ENCODE measurements around the gene NOSTRIN.
"Not testable (repeated sequence)": the region's sequence is repeated elsewhere in the genome, so short reads cannot be mapped to it uniquely, and the experiment has no call there.

The NOSTRIN gene

DNA sequence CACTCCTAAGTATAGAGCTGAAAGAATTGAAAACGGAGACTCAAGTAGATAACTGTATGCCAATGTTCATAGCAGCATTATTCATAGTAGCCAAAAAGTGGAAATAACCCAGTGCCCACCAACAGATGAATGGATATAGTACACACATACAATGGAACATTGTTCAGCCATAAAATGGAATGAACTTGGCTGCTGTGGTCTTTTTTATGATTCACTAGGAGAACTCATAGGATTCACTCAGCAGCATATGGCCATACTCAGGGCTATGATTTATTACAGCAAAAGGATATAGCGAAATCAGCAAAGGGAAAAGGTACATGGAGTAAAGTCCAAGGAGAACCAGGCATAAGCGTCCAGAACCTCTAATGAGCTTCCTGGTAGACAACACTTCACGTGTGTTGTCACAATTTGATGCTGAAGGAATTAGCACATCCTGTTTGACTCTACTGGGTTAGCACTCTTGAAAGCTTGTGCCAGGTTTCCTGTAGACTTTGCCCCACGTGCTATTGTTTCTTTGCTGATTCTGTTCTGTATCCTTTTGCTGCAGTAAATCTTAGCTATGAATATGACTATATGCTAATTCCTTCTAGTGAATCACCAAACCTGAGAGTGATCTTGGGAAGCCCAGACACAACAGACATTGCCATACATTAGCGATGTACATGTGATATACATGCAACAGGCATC, 72.1 kb downstream of the NOSTRIN start:
- H3K4me3 ChIP-seq (ENCODE audit: low read depth, low read length) = no peak overlapping the region
- no peak for DNase-seq (ENCODE audit: low read depth)
- TF ChIP-seq, protein P1, sequence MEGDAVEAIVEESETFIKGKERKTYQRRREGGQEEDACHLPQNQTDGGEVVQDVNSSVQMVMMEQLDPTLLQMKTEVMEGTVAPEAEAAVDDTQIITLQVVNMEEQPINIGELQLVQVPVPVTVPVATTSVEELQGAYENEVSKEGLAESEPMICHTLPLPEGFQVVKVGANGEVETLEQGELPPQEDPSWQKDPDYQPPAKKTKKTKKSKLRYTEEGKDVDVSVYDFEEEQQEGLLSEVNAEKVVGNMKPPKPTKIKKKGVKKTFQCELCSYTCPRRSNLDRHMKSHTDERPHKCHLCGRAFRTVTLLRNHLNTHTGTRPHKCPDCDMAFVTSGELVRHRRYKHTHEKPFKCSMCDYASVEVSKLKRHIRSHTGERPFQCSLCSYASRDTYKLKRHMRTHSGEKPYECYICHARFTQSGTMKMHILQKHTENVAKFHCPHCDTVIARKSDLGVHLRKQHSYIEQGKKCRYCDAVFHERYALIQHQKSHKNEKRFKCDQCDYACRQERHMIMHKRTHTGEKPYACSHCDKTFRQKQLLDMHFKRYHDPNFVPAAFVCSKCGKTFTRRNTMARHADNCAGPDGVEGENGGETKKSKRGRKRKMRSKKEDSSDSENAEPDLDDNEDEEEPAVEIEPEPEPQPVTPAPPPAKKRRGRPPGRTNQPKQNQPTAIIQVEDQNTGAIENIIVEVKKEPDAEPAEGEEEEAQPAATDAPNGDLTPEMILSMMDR (conservative IDR thresholded peaks at IDR 0.05; ENCODE audit: low read depth, low read length) = no peak

DNA sequence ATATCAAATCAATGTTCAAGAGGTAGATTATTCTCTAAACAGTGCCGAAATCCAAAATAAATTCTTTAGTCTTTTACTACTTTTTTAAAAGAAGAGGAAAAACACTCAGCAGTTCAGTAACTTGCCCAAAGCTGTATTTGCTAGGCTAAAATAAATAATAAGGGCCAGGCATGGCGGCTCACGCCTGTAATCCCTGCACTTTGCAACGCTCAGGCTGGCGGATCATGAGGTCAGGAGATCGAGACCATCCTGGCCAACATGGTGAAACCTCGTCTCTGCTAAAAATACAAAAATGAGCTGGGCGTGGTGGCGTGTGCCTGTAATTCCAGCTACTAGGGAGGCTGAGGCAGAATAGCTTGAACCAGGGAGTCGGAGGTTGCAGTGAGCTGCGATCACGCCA, 79.7 kb downstream of the NOSTRIN start:
- not testable (repeated sequence) for DNase-seq (ENCODE audit: low read depth); H3K4me3 ChIP-seq (ENCODE audit: low read depth, low read length)

GRCh38 chr2:168884975-168885374, 82.5 kb downstream of the NOSTRIN start:
- peak; percentile 16 for DNase-seq (ENCODE audit: low read depth)
- H3K4me3 ChIP-seq (ENCODE audit: low read depth, low read length) = no peak overlapping the region
- TF ChIP-seq, protein P1 (conservative IDR thresholded peaks at IDR 0.05; ENCODE audit: low read depth, low read length) = no peak

GRCh38 chr2:168889635-168890005, 87.2 kb downstream of the NOSTRIN start:
- TF ChIP-seq, protein P1 (conservative IDR thresholded peaks at IDR 0.05; ENCODE audit: low read depth, low read length) = no peak
- peak overlapping the region; percentile 85 for H3K4me3 ChIP-seq (ENCODE audit: low read depth, low read length)
- no peak for DNase-seq (ENCODE audit: low read depth)

DNA sequence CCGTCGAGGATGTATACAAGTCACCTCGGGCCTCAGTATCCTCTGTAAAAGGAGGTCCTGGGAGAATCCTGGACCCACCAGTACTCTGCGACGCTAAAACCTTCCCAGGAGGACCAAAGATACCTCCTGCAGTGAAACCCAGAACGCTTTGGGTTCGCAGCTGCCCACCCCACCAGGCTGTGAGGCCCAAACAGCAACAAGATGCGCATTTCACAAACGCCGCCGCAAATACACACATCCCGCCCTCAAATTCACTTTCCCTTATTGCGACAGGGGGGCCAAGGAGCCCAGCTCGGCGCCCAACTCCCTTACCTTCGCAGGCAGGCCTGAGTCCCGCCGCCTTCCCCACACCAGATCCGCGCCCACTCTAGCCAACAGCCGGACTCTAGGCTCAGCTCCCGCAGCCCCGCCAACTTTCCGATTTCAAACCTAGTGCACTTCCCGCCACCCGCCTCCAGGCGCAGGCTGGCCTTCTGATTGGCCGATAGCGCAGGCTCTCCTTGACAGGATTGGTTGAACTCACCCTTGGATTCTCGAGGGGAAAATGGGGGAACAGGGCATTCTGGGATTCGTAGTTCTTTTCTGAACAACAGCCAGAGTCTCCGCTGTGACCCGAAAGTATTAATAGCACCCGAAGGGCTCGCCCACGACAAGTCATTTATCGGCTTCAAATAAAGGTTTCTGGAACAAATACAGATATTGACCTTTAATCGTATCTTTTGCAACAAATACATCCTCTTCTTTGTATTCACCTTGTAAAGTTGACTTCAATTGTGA, 87.8 kb downstream of the NOSTRIN start, which contains the start of gene SPC25:
Gene SPC25, minus strand, starts transcription at position 425 of the 777 bp plus-strand sequence. CDS start 911 bp downstream, outside the sequence.
- TF ChIP-seq, protein P1 (conservative IDR thresholded peaks at IDR 0.05; ENCODE audit: low read depth, low read length) = no peak
- peak within 1 kb of the TSS; percentile 85 for H3K4me3 ChIP-seq (ENCODE audit: low read depth, low read length)
- peak; percentile 92 for DNase-seq (ENCODE audit: low read depth)

- TF ChIP-seq, protein P1 (conservative IDR thresholded peaks at IDR 0.05; ENCODE audit: low read depth, low read length) = no peak
- no peak overlapping the region for H3K4me3 ChIP-seq (ENCODE audit: low read depth, low read length)
- DNase-seq (ENCODE audit: low read depth) = no peak
These were observed 89.9 kb downstream of the NOSTRIN start for GRCh38 chr2:168892327-168892726.

DNA sequence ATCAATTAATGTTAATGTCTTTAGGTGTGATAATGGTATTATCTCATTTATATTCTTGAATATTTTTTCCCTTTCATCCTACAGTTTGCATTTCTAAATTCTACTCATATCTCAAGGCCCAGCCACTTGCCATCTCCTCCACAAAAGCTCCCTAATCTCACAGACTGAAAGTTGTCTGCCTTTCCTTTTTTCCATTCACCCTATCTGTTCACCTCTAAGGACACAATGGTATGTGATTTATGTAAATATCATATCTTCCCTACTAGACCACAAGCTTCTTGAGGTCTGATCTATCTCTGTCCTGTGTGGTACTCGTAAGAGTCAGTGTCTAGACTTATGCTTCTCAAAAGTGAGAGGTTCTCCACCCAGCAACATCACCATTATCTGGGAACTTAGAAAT, 91.7 kb downstream of the NOSTRIN start:
- H3K4me3 ChIP-seq (ENCODE audit: low read depth, low read length) = no peak overlapping the region
- DNase-seq (ENCODE audit: low read depth) = no peak
- TF ChIP-seq, protein P1 (conservative IDR thresholded peaks at IDR 0.05; ENCODE audit: low read depth, low read length) = no peak

All from choroid plexus epithelial cell (primary cell).